MCF 10A (cell line): ENCODE measurements around the gene F2RL3. TPM values are rescaled to one million over a fixed set of nuclear protein-coding genes. Genes with fewer than 3 reads are reported as not detected.

Source experiments
- BruUV-seq: library from RNA; stranded (reverse); fragments of 400-500 nt; replicated peaks from 2 replicates; lab custom pipeline; 2021; lab: Mats Ljungman, UMichigan
- CTCF ChIA-PET: fragments of 300-600 bp; sonication (Branson Sonifier 250); formaldehyde crosslinking; extraction: SDS; loops from one replicate; lab custom pipeline; 2021; ENCODE audit warnings: antibody characterized with exemption, inconsistent platforms; lab: Yijun Ruan, JAX
- POLR2A ChIA-PET: fragments of 300-600, 350-650 bp; sonication (Branson Sonifier 250); formaldehyde crosslinking; extraction: SDS; loops from one replicate; lab custom pipeline; 2020; ENCODE audit warnings: antibody characterized with exemption, inconsistent platforms; lab: Yijun Ruan, JAX
- DNase-seq: peaks from one replicate; pipeline ENCODE4 v3.0.0-alpha.2; 2018; ENCODE audit not compliant: unreplicated experiment
- H3K27ac Mint-ChIP-seq: one replicate; pipeline ENCODE4 v1.8.0; 2022; ENCODE audit warnings: mild to moderate bottlenecking, low read depth, mixed read lengths; ENCODE audit not compliant: unreplicated experiment
- H3K27me3 Mint-ChIP-seq: one replicate; pipeline ENCODE4 v1.8.0; 2022; ENCODE audit warnings: mixed read lengths; ENCODE audit not compliant: insufficient read depth, unreplicated experiment
- H3K36me3 Mint-ChIP-seq: one replicate; pipeline ENCODE4 v1.8.0; 2022; ENCODE audit warnings: mild to moderate bottlenecking, moderate library complexity, mixed read lengths; ENCODE audit not compliant: insufficient read depth, unreplicated experiment
- H3K4me1 Mint-ChIP-seq: one replicate; pipeline ENCODE4 v1.8.0; 2022; ENCODE audit warnings: mixed read lengths; ENCODE audit not compliant: insufficient read depth, unreplicated experiment
- H3K4me3 Mint-ChIP-seq: one replicate; pipeline ENCODE4 v1.8.0; 2022; ENCODE audit warnings: mild to moderate bottlenecking, moderate library complexity, mixed read lengths; ENCODE audit not compliant: unreplicated experiment
- H3K9me3 Mint-ChIP-seq: one replicate; pipeline ENCODE4 v1.8.0; 2022; ENCODE audit warnings: mixed read lengths; ENCODE audit not compliant: unreplicated experiment
- intact Hi-C: fragments of 100-400 bp; cut with micrococcal nuclease; formaldehyde crosslinking; loops from 2 replicates; pipeline ENCODE4 v1.14.1; 2022
- total RNA-seq: library from RNA; stranded (reverse); gene quantifications from 2 replicates; pipeline ENCODE4 v1.2.3, GENCODE V29; 2022
- TF ChIP-seq, protein P1 (sequence below): fragments of 200-600 bp; IDR thresholded peaks from one replicate; pipeline ENCODE4 v1.8.0; 2022; ENCODE audit warnings: antibody characterized with exemption, mild to moderate bottlenecking; ENCODE audit not compliant: unreplicated experiment

F2RL3 gene
- total RNA-seq, 1 experiment from 2014 or later, result not detected

GRCh38 chr19:16883522-16883921 lies 5.3 kb upstream of the F2RL3 start:
- Mint-ChIP-seq H3K27ac (no peak overlapping the region), H3K4me1 (peaks cover 6% of the 10 kb centered on the region), H3K36me3 (peaks cover 28% of the 10 kb centered on the region), H3K4me3 (no peak overlapping the region), H3K27me3 (no peaks in the 10 kb centered on the region), H3K9me3 (peaks cover 17% of the 10 kb centered on the region)
- DNase-seq, result peak; percentile 30
- ChIA-PET POLR2A (interaction anchor here (0.7 kb wide), 1 partner anchor 18 kb away, joined by 4 read pairs; no protein-coding TSS in a partner anchor), CTCF (no interaction called here)
- no TSS peak for BruUV-seq
- TF ChIP-seq, protein P1, sequence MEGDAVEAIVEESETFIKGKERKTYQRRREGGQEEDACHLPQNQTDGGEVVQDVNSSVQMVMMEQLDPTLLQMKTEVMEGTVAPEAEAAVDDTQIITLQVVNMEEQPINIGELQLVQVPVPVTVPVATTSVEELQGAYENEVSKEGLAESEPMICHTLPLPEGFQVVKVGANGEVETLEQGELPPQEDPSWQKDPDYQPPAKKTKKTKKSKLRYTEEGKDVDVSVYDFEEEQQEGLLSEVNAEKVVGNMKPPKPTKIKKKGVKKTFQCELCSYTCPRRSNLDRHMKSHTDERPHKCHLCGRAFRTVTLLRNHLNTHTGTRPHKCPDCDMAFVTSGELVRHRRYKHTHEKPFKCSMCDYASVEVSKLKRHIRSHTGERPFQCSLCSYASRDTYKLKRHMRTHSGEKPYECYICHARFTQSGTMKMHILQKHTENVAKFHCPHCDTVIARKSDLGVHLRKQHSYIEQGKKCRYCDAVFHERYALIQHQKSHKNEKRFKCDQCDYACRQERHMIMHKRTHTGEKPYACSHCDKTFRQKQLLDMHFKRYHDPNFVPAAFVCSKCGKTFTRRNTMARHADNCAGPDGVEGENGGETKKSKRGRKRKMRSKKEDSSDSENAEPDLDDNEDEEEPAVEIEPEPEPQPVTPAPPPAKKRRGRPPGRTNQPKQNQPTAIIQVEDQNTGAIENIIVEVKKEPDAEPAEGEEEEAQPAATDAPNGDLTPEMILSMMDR, result no peak
- intact Hi-C loops, result no loop called here

GRCh38 chr19:16885166-16885565 lies 3.6 kb upstream of the F2RL3 start:
- TF ChIP-seq, protein P1, result no peak
- CTCF ChIA-PET, result interaction anchor here (0.5 kb wide), 1 partner anchor 54 kb away, joined by 4 read pairs; no protein-coding TSS in a partner anchor

DNA sequence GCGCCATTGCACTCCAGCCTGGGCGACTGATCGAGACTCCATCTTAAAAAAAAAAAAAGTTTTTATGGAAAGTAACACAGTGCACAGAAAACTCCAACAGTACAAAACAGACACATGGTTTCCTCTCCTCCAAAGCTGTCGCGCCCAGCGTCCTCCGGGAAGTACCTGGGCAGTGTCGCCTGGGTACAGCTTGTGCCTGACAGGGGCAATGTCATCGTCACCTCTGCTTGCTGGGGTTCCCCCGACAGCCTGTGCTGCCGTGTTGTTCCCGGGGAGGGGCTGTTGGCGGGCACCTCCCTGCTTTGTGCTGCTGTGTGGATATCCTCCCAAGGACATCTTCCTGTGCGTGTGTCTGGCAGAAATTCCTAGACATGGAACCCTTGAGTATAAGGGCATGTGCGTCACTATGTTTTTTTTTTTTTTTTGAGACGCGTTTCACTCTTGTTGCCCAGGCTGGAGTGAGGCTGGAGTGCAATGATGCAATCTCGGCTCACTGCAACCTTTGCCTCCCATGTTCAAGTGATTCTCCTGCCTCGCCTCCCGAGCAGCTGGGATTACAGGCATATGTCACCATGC lies 2.4 kb upstream of the F2RL3 start:
- H3K4me3 Mint-ChIP-seq, result peak overlapping the region; percentile 68
- TF ChIP-seq, protein P1, result no peak
- no peaks in the 10 kb centered on the region for H3K27me3 Mint-ChIP-seq
- intact Hi-C loops, result no loop called here
- H3K36me3 Mint-ChIP-seq, result peaks cover 11% of the 10 kb centered on the region
- BruUV-seq, result no TSS peak
- ChIA-PET POLR2A (interaction anchor here (0.7 to 2.0 kb wide), 5 partner anchors 34 to 184 kb away, joined by 3 to 11 read pairs (median 3); partner anchors contain the start of gene SIN3B), CTCF (interaction anchor here (0.6 to 0.9 kb wide), 5 partner anchors 83 to 334 kb away, joined by 3 to 4 read pairs (median 3); no protein-coding TSS in a partner anchor)
- peak; percentile 91 for DNase-seq
- H3K4me1 Mint-ChIP-seq, result peaks cover 6% of the 10 kb centered on the region
- H3K27ac Mint-ChIP-seq, result peak overlapping the region; percentile 95
- H3K9me3 Mint-ChIP-seq, result peaks cover 17% of the 10 kb centered on the region

More at GRCh38 chr19:16885166-16885565, 3.6 kb upstream of the F2RL3 start:
- Mint-ChIP-seq H3K9me3 (peaks cover 17% of the 10 kb centered on the region), H3K27me3 (no peaks in the 10 kb centered on the region), H3K27ac (no peak overlapping the region), H3K4me1 (peaks cover 6% of the 10 kb centered on the region), H3K36me3 (peaks cover 21% of the 10 kb centered on the region), H3K4me3 (no peak overlapping the region)
- POLR2A ChIA-PET, result interaction anchor here (2.0 kb wide), 1 partner anchor 35 kb away, joined by 11 read pairs; no protein-coding TSS in a partner anchor
- intact Hi-C loops, result no loop called here
- DNase-seq, result no peak
- BruUV-seq, result no TSS peak
